HEK293 (cell line): ENCODE measurements around the gene SEC63.

Experiments used
- EGR2 ChIP-seq: fragments of 450-650 bp; formaldehyde crosslinking; IDR thresholded peaks from 2 replicates; pipeline ENCODE4 v1.5.1; 2016; ENCODE audit warnings: low read depth, missing biosample characterization, missing genetic modification characterization
- GLIS1 ChIP-seq: fragments of 450-650 bp; formaldehyde crosslinking; IDR thresholded peaks from 2 replicates; pipeline ENCODE4 v1.5.1; 2016; ENCODE audit warnings: missing biosample characterization, missing genetic modification characterization
- GLIS2 ChIP-seq: fragments of 450-650 bp; formaldehyde crosslinking; IDR thresholded peaks from 2 replicates; pipeline ENCODE4 v1.5.1; 2016; ENCODE audit warnings: missing biosample characterization, missing genetic modification characterization
- KLF16 ChIP-seq: fragments of 450-650 bp; formaldehyde crosslinking; IDR thresholded peaks from 2 replicates; pipeline ENCODE4 v1.5.1; 2017; ENCODE audit warnings: missing biosample characterization, missing genetic modification characterization
- SCRT2 ChIP-seq: fragments of 450-650 bp; formaldehyde crosslinking; IDR thresholded peaks from 2 replicates; pipeline ENCODE4 v1.5.1; 2016; ENCODE audit warnings: missing biosample characterization, missing genetic modification characterization
- SETDB1 ChIP-seq: IDR thresholded peaks from one replicate; pipeline ENCODE4 v1.6.1; 2017; ENCODE audit warnings: mild to moderate bottlenecking, low read length, moderate library complexity, mixed read lengths; ENCODE audit not compliant: insufficient read length
- ZBTB8A ChIP-seq: fragments of 450-650 bp; formaldehyde crosslinking; IDR thresholded peaks from 2 replicates; pipeline ENCODE4 v1.5.1; 2016; ENCODE audit warnings: missing biosample characterization, missing genetic modification characterization
- ZFP37 ChIP-seq: fragments of 450-650 bp; formaldehyde crosslinking; IDR thresholded peaks from 2 replicates; pipeline ENCODE4 v1.5.1; 2016; ENCODE audit warnings: missing biosample characterization, missing genetic modification characterization
- ZFP41 ChIP-seq: fragments of 450-650 bp; formaldehyde crosslinking; IDR thresholded peaks from 2 replicates; pipeline ENCODE4 v1.5.1; 2016; ENCODE audit warnings: missing biosample characterization, missing genetic modification characterization, borderline replicate concordance
- ZIC2 ChIP-seq: fragments of 450-650 bp; formaldehyde crosslinking; IDR thresholded peaks from 2 replicates; pipeline ENCODE4 v1.5.1; 2016; ENCODE audit warnings: missing biosample characterization, missing genetic modification characterization
- ZNF169 ChIP-seq: fragments of 450-650 bp; formaldehyde crosslinking; IDR thresholded peaks from 2 replicates; pipeline ENCODE4 v1.5.1; 2016; ENCODE audit warnings: missing biosample characterization, missing genetic modification characterization
- ZNF175 ChIP-seq: fragments of 450-650 bp; formaldehyde crosslinking; IDR thresholded peaks from 2 replicates; pipeline ENCODE4 v1.5.1; 2016; ENCODE audit warnings: missing biosample characterization, missing genetic modification characterization
- ZNF23 ChIP-seq: fragments of 450-650 bp; formaldehyde crosslinking; IDR thresholded peaks from 2 replicates; pipeline ENCODE4 v1.5.1; 2016; ENCODE audit warnings: missing biosample characterization, missing genetic modification characterization, borderline replicate concordance
- ZNF239 ChIP-seq: fragments of 450-650 bp; formaldehyde crosslinking; IDR thresholded peaks from 2 replicates; pipeline ENCODE4 v1.5.1; 2016; ENCODE audit warnings: missing biosample characterization, missing genetic modification characterization
- ZNF37A ChIP-seq: fragments of 450-650 bp; IDR thresholded peaks from 2 replicates; pipeline ENCODE4 v1.5.1; 2018; ENCODE audit warnings: missing biosample characterization, missing genetic modification characterization
- ZNF501 ChIP-seq: fragments of 450-650 bp; formaldehyde crosslinking; IDR thresholded peaks from 2 replicates; pipeline ENCODE4 v1.5.1; 2016; ENCODE audit warnings: missing biosample characterization, missing genetic modification characterization
- ZNF548 ChIP-seq: fragments of 450-650 bp; formaldehyde crosslinking; IDR thresholded peaks from 2 replicates; pipeline ENCODE4 v1.5.1; 2016; ENCODE audit warnings: missing biosample characterization, missing genetic modification characterization
- ZNF561 ChIP-seq: fragments of 450-650 bp; IDR thresholded peaks from 2 replicates; pipeline ENCODE4 v1.5.1; 2018; ENCODE audit warnings: missing biosample characterization, missing genetic modification characterization, borderline replicate concordance
- ZNF600 ChIP-seq: fragments of 450-650 bp; formaldehyde crosslinking; IDR thresholded peaks from 2 replicates; pipeline ENCODE4 v1.5.1; 2016; ENCODE audit warnings: missing biosample characterization, missing genetic modification characterization
- ZNF623 ChIP-seq: fragments of 450-650 bp; formaldehyde crosslinking; IDR thresholded peaks from 2 replicates; pipeline ENCODE4 v1.5.1; 2016; ENCODE audit warnings: missing biosample characterization, missing genetic modification characterization
- ZNF654 ChIP-seq: fragments of 450-650 bp; formaldehyde crosslinking; IDR thresholded peaks from 2 replicates; pipeline ENCODE4 v1.5.1; 2016; ENCODE audit warnings: low read depth, missing biosample characterization, missing genetic modification characterization
- ZNF658 ChIP-seq: fragments of 450-650 bp; formaldehyde crosslinking; IDR thresholded peaks from 2 replicates; pipeline ENCODE4; 2016; ENCODE audit warnings: missing biosample characterization, missing genetic modification characterization
- ZNF776 ChIP-seq: fragments of 450-650 bp; formaldehyde crosslinking; IDR thresholded peaks from 2 replicates; pipeline ENCODE4 v1.5.0; 2017; ENCODE audit warnings: missing biosample characterization, missing genetic modification characterization, borderline replicate concordance
- ZNF777 ChIP-seq: fragments of 450-650 bp; formaldehyde crosslinking; IDR thresholded peaks from 2 replicates; pipeline ENCODE4 v1.5.1; 2017; ENCODE audit warnings: missing biosample characterization, missing genetic modification characterization, borderline replicate concordance
- ZSCAN30 ChIP-seq: fragments of 450-650 bp; IDR thresholded peaks from 2 replicates; pipeline ENCODE4 v1.5.1; 2018; ENCODE audit warnings: missing biosample characterization, mild to moderate bottlenecking, missing genetic modification characterization, moderate library complexity
- ZXDB ChIP-seq: fragments of 450-650 bp; formaldehyde crosslinking; IDR thresholded peaks from 2 replicates; pipeline ENCODE4 v1.5.1; 2016; ENCODE audit warnings: missing biosample characterization, missing genetic modification characterization
- TF ChIP-seq, protein P1 (sequence below): fragments of 450-650 bp; formaldehyde crosslinking; IDR thresholded peaks from 2 replicates; pipeline ENCODE4 v1.5.1; 2016; ENCODE audit warnings: missing biosample characterization, missing genetic modification characterization
- TF ChIP-seq, protein P2 (sequence below): fragments of 450-650 bp; IDR thresholded peaks from 2 replicates; pipeline ENCODE4 v1.5.1; 2018; ENCODE audit warnings: missing biosample characterization, missing genetic modification characterization
- TF ChIP-seq, protein P3 (sequence below): fragments of 450-650 bp; formaldehyde crosslinking; conservative IDR thresholded peaks from 2 replicates; pipeline ENCODE4 v1.5.1; 2016; ENCODE audit warnings: low read depth, missing biosample characterization, missing genetic modification characterization
- TF ChIP-seq, protein P4 (sequence below): fragments of 450-650 bp; formaldehyde crosslinking; IDR thresholded peaks from 2 replicates; pipeline ENCODE4 v1.5.1; 2016; ENCODE audit warnings: missing biosample characterization, missing genetic modification characterization

Gene SEC63

DNA sequence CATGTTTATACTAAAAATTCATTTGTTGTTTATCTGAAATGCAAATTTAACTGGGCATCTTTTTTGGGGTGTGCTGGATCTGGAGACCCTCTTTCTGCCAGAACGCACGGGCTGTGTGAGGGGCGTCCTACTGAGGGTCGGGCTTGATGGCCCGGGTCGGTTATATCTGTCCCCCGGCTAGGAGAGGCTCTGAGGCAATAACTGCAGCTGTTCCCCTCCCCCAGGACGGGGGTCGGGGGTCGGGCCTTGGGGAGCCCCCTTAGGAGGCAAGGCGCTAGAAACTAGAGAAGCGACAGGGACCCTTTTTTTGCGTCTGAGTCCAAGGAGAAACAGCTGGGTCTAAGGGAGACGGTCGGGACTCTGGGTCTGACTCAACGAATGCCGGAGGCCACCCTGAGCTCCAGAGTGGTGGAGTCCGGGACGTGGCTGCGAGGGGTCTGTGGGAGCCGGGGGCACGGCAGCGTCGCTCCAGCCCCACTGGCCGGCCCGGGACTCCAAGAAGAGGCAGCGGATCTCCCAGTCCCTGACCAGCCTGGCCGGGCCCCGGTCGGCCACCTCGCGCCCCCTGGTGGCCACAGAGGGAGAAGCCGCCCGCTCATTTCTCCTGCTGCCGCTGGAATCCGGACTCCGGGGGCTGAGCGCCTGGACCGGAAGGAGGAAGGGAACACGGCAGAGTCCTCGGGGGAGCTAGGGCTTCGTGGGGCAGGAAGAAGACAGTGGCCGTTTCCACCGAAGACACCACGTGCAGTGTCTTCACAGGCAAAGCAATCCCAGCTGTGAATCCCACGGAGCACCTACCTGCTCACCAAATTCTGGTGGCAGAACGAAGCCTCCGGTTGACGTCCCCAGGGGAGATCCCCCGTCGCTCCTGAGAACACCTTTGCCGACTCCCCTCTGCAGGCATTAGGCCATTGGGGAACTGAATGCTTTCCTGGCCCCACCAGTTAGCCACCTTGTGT is 109.9 kb downstream of the SEC63 start (continued):
- peak; percentile 78 for TF ChIP-seq ZXDB (tag by site-specific recombination)
- peak; percentile 14 for TF ChIP-seq SETDB1
- no peak for TF ChIP-seq ZNF658 (tag by site-specific recombination)
- peak; percentile 36; the same call in 1 of the 2 replicates for TF ChIP-seq ZIC2 (tag by site-specific recombination)
- TF ChIP-seq ZNF239 (tag by site-specific recombination): no peak
- TF ChIP-seq, protein P1, sequence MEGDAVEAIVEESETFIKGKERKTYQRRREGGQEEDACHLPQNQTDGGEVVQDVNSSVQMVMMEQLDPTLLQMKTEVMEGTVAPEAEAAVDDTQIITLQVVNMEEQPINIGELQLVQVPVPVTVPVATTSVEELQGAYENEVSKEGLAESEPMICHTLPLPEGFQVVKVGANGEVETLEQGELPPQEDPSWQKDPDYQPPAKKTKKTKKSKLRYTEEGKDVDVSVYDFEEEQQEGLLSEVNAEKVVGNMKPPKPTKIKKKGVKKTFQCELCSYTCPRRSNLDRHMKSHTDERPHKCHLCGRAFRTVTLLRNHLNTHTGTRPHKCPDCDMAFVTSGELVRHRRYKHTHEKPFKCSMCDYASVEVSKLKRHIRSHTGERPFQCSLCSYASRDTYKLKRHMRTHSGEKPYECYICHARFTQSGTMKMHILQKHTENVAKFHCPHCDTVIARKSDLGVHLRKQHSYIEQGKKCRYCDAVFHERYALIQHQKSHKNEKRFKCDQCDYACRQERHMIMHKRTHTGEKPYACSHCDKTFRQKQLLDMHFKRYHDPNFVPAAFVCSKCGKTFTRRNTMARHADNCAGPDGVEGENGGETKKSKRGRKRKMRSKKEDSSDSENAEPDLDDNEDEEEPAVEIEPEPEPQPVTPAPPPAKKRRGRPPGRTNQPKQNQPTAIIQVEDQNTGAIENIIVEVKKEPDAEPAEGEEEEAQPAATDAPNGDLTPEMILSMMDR: peak; percentile 93
- TF ChIP-seq ZNF600 (tag by site-specific recombination): peak; percentile 88
- TF ChIP-seq ZNF501 (tag by site-specific recombination): peak; percentile 86
- no peak for TF ChIP-seq ZNF777 (tag by site-specific recombination)
- TF ChIP-seq SCRT2 (tag by site-specific recombination): 0 out of 2 replicates have a peak, but pooled peaks have one; percentile 20
- TF ChIP-seq ZNF561 (tag by site-specific recombination): peak; percentile 49; the same call in 1 of the 2 replicates
- TF ChIP-seq, protein P2, sequence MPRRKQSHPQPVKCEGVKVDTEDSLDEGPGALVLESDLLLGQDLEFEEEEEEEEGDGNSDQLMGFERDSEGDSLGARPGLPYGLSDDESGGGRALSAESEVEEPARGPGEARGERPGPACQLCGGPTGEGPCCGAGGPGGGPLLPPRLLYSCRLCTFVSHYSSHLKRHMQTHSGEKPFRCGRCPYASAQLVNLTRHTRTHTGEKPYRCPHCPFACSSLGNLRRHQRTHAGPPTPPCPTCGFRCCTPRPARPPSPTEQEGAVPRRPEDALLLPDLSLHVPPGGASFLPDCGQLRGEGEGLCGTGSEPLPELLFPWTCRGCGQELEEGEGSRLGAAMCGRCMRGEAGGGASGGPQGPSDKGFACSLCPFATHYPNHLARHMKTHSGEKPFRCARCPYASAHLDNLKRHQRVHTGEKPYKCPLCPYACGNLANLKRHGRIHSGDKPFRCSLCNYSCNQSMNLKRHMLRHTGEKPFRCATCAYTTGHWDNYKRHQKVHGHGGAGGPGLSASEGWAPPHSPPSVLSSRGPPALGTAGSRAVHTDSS (tag by site-specific recombination): no peak
- no peak for TF ChIP-seq ZNF548
- TF ChIP-seq, protein P3, sequence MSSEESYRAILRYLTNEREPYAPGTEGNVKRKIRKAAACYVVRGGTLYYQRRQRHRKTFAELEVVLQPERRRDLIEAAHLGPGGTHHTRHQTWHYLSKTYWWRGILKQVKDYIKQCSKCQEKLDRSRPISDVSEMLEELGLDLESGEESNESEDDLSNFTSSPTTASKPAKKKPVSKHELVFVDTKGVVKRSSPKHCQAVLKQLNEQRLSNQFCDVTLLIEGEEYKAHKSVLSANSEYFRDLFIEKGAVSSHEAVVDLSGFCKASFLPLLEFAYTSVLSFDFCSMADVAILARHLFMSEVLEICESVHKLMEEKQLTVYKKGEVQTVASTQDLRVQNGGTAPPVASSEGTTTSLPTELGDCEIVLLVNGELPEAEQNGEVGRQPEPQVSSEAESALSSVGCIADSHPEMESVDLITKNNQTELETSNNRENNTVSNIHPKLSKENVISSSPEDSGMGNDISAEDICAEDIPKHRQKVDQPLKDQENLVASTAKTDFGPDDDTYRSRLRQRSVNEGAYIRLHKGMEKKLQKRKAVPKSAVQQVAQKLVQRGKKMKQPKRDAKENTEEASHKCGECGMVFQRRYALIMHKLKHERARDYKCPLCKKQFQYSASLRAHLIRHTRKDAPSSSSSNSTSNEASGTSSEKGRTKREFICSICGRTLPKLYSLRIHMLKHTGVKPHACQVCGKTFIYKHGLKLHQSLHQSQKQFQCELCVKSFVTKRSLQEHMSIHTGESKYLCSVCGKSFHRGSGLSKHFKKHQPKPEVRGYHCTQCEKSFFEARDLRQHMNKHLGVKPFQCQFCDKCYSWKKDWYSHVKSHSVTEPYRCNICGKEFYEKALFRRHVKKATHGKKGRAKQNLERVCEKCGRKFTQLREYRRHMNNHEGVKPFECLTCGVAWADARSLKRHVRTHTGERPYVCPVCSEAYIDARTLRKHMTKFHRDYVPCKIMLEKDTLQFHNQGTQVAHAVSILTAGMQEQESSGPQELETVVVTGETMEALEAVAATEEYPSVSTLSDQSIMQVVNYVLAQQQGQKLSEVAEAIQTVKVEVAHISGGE: peak; percentile 93
- TF ChIP-seq ZNF623 (tag by site-specific recombination): no peak
- TF ChIP-seq ZNF23 (tag by site-specific recombination): no peak
- peak; percentile 66 for TF ChIP-seq ZNF654 (tag by site-specific recombination)
- TF ChIP-seq GLIS2 (tag by site-specific recombination): peak; percentile 73
- no peak for TF ChIP-seq ZNF776 (tag by site-specific recombination)
- TF ChIP-seq ZFP41 (tag by site-specific recombination): no peak
- TF ChIP-seq, protein P4, sequence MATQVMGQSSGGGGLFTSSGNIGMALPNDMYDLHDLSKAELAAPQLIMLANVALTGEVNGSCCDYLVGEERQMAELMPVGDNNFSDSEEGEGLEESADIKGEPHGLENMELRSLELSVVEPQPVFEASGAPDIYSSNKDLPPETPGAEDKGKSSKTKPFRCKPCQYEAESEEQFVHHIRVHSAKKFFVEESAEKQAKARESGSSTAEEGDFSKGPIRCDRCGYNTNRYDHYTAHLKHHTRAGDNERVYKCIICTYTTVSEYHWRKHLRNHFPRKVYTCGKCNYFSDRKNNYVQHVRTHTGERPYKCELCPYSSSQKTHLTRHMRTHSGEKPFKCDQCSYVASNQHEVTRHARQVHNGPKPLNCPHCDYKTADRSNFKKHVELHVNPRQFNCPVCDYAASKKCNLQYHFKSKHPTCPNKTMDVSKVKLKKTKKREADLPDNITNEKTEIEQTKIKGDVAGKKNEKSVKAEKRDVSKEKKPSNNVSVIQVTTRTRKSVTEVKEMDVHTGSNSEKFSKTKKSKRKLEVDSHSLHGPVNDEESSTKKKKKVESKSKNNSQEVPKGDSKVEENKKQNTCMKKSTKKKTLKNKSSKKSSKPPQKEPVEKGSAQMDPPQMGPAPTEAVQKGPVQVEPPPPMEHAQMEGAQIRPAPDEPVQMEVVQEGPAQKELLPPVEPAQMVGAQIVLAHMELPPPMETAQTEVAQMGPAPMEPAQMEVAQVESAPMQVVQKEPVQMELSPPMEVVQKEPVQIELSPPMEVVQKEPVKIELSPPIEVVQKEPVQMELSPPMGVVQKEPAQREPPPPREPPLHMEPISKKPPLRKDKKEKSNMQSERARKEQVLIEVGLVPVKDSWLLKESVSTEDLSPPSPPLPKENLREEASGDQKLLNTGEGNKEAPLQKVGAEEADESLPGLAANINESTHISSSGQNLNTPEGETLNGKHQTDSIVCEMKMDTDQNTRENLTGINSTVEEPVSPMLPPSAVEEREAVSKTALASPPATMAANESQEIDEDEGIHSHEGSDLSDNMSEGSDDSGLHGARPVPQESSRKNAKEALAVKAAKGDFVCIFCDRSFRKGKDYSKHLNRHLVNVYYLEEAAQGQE (tag by site-specific recombination): no peak
- TF ChIP-seq ZNF169 (tag by site-specific recombination): no peak
- TF ChIP-seq GLIS1 (tag by site-specific recombination): peak; percentile 53
- TF ChIP-seq ZBTB8A: 0 out of 2 replicates have a peak, but pooled peaks have one; percentile 43
- no peak for TF ChIP-seq ZNF37A
- TF ChIP-seq ZSCAN30 (tag by site-specific recombination): peak; percentile 83
- no peak for TF ChIP-seq ZNF175 (tag by site-specific recombination)
- peak; percentile 81; the same call in 1 of the 2 replicates for TF ChIP-seq ZFP37 (tag by site-specific recombination)
- TF ChIP-seq KLF16 (tag by site-specific recombination): peak; percentile 37; the same call in 1 of the 2 replicates
- TF ChIP-seq EGR2 (tag by site-specific recombination): 0 out of 2 replicates have a peak, but pooled peaks have one; percentile 30
